HUES64 (cell line): ENCODE data around the gene C16orf89.

Experiments
- H3K27ac ChIP-seq: 2 replicates; pipeline ENCODE4 v1.7.0; 2013; ENCODE audit warnings: low read depth, low read length, inconsistent platforms
- H3K27me3 ChIP-seq: 2 replicates; pipeline ENCODE4 v1.6.1; 2013; ENCODE audit warnings: mild to moderate bottlenecking, low read length; ENCODE audit not compliant: insufficient read depth
- H3K36me3 ChIP-seq: 2 replicates; pipeline ENCODE4 v1.6.1; 2013; ENCODE audit warnings: mild to moderate bottlenecking, low read length; ENCODE audit not compliant: insufficient read depth
- H3K4me1 ChIP-seq: 2 replicates; pipeline ENCODE4 v1.6.1; 2013; ENCODE audit warnings: mild to moderate bottlenecking, low read length, moderate library complexity; ENCODE audit not compliant: insufficient read depth
- H3K4me3 ChIP-seq: 2 replicates; pipeline ENCODE4 v1.5.1; 2013; ENCODE audit warnings: mild to moderate bottlenecking, low read length, moderate library complexity
- H3K9ac ChIP-seq: 2 replicates; pipeline ENCODE4 v1.6.1; 2013; ENCODE audit warnings: mild to moderate bottlenecking, low read depth, low read length
- H3K9me3 ChIP-seq: 2 replicates; pipeline ENCODE4 v1.6.1; 2013; ENCODE audit warnings: low read depth, low read length; ENCODE audit not compliant: insufficient read depth
- WGBS: fragments of 150-250, 120-280 bp; methylation state at CpG from one replicate; pipeline ENCODE4 v1.1.7; 2013; ENCODE audit warnings: missing lambda C conversion rate; 5-methylcytosine and 5-hydroxymethylcytosine counted together

The C16orf89 gene

GRCh38 chr16:5010576-5011329 is 55.0 kb downstream of the C16orf89 start:
- no peaks in the 10 kb centered on the region for H3K9me3 ChIP-seq
- no peaks in the 10 kb centered on the region for H3K27me3 ChIP-seq
- no peak overlapping the region for H3K9ac ChIP-seq
- WGBS: 78% methylated on average over 15 of the region's 15 CpGs
- no peak overlapping the region for H3K27ac ChIP-seq
- H3K4me3 ChIP-seq: no peak overlapping the region
- H3K4me1 ChIP-seq: no peaks in the 10 kb centered on the region
- no peaks in the 10 kb centered on the region for H3K36me3 ChIP-seq

- 93% methylated on average over 18 of the region's 18 CpGs for WGBS
- Histone ChIP-seq H3K9ac (no peak overlapping the region), H3K27me3 (no peaks in the 10 kb centered on the region), H3K36me3 (no peaks in the 10 kb centered on the region), H3K9me3 (no peaks in the 10 kb centered on the region), H3K27ac (no peak overlapping the region), H3K4me3 (no peak overlapping the region), H3K4me1 (no peaks in the 10 kb centered on the region)
Observed at GRCh38 chr16:5008311-5008731, 57.4 kb downstream of the C16orf89 start.

- Histone ChIP-seq H3K9ac (no peak overlapping the region), H3K4me3 (no peak overlapping the region), H3K9me3 (no peaks in the 10 kb centered on the region), H3K27ac (no peak overlapping the region), H3K4me1 (no peaks in the 10 kb centered on the region), H3K27me3 (no peaks in the 10 kb centered on the region), H3K36me3 (no peaks in the 10 kb centered on the region)
- 93% methylated on average over 10 of the region's 10 CpGs for WGBS
Observed at GRCh38 chr16:5007256-5007655, 58.5 kb downstream of the C16orf89 start.

- Histone ChIP-seq H3K4me3 (no peak overlapping the region), H3K9ac (no peak overlapping the region), H3K9me3 (no peaks in the 10 kb centered on the region), H3K4me1 (no peaks in the 10 kb centered on the region), H3K36me3 (no peaks in the 10 kb centered on the region), H3K27me3 (no peaks in the 10 kb centered on the region), H3K27ac (no peak overlapping the region)
- 90% methylated on average over 22 of the region's 22 CpGs for WGBS
Observed at GRCh38 chr16:5006348-5007193, 59.2 kb downstream of the C16orf89 start.

- Histone ChIP-seq H3K4me3 (no peak overlapping the region), H3K9ac (no peak overlapping the region), H3K9me3 (no peaks in the 10 kb centered on the region), H3K27me3 (no peaks in the 10 kb centered on the region), H3K36me3 (no peaks in the 10 kb centered on the region), H3K4me1 (no peaks in the 10 kb centered on the region), H3K27ac (no peak overlapping the region)
- WGBS: 91% methylated on average over 4 of the region's 4 CpGs
Observed at GRCh38 chr16:5005916-5006315, 59.8 kb downstream of the C16orf89 start.

- Histone ChIP-seq H3K9ac (no peak overlapping the region), H3K36me3 (no peaks in the 10 kb centered on the region), H3K4me1 (no peaks in the 10 kb centered on the region), H3K9me3 (no peaks in the 10 kb centered on the region), H3K27me3 (no peaks in the 10 kb centered on the region), H3K4me3 (no peak overlapping the region), H3K27ac (no peak overlapping the region)
- 89% methylated on average over 5 of the region's 5 CpGs for WGBS
Observed at GRCh38 chr16:5004311-5004710, 61.4 kb downstream of the C16orf89 start.

- no peaks in the 10 kb centered on the region for H3K4me1 ChIP-seq
- no peaks in the 10 kb centered on the region for H3K36me3 ChIP-seq
- H3K27ac ChIP-seq: no peak overlapping the region
- H3K9me3 ChIP-seq: no peaks in the 10 kb centered on the region
- H3K9ac ChIP-seq: no peak overlapping the region
- no peak overlapping the region for H3K4me3 ChIP-seq
- H3K27me3 ChIP-seq: no peaks in the 10 kb centered on the region
- 94% methylated on average over 10 of the region's 10 CpGs for WGBS
Observed at GRCh38 chr16:5003828-5004227, 61.9 kb downstream of the C16orf89 start.

GRCh38 chr16:5003211-5003610 is 62.5 kb downstream of the C16orf89 start:
- H3K9ac ChIP-seq: no peak overlapping the region
- no peaks in the 10 kb centered on the region for H3K27me3 ChIP-seq
- H3K36me3 ChIP-seq: no peaks in the 10 kb centered on the region
- 88% methylated on average over 11 of the region's 12 CpGs for WGBS
- H3K9me3 ChIP-seq: no peaks in the 10 kb centered on the region
- no peak overlapping the region for H3K4me3 ChIP-seq
- no peak overlapping the region for H3K27ac ChIP-seq
- no peaks in the 10 kb centered on the region for H3K4me1 ChIP-seq

- WGBS: 88% methylated on average over 3 of the region's 3 CpGs
- no peaks in the 10 kb centered on the region for H3K4me1 ChIP-seq
- H3K36me3 ChIP-seq: no peaks in the 10 kb centered on the region
- no peak overlapping the region for H3K9ac ChIP-seq
- no peaks in the 10 kb centered on the region for H3K9me3 ChIP-seq
- no peaks in the 10 kb centered on the region for H3K27me3 ChIP-seq
- H3K4me3 ChIP-seq: no peak overlapping the region
- H3K27ac ChIP-seq: no peak overlapping the region
Observed at GRCh38 chr16:5002699-5003143, 63.0 kb downstream of the C16orf89 start.

- Histone ChIP-seq H3K27ac (no peak overlapping the region), H3K4me3 (no peak overlapping the region), H3K9me3 (no peaks in the 10 kb centered on the region), H3K9ac (no peak overlapping the region), H3K4me1 (no peaks in the 10 kb centered on the region), H3K36me3 (no peaks in the 10 kb centered on the region), H3K27me3 (no peaks in the 10 kb centered on the region)
- WGBS: 87% methylated on average over 6 of the region's 6 CpGs
Observed at GRCh38 chr16:5001986-5002385, 63.8 kb downstream of the C16orf89 start.

GRCh38 chr16:5001571-5001970 is 64.2 kb downstream of the C16orf89 start:
- no peaks in the 10 kb centered on the region for H3K27me3 ChIP-seq
- WGBS: 88% methylated on average over 7 of the region's 7 CpGs
- no peak overlapping the region for H3K4me3 ChIP-seq
- no peaks in the 10 kb centered on the region for H3K36me3 ChIP-seq
- no peaks in the 10 kb centered on the region for H3K4me1 ChIP-seq
- H3K27ac ChIP-seq: no peak overlapping the region
- H3K9ac ChIP-seq: no peak overlapping the region
- H3K9me3 ChIP-seq: no peaks in the 10 kb centered on the region
